ENCODE results near the gene GADD45A. TPM values are rescaled to one million over a fixed set of nuclear protein-coding genes. Genes with fewer than 3 reads are reported as not detected.

The GADD45A gene
- total and polyA plus RNA-seq, 9 of the 15 experiments (the other 6 are each of a cell fraction or from before 2014, with no cell fraction given): 21.3 to 156 (median 62.1) TPM

DNA sequence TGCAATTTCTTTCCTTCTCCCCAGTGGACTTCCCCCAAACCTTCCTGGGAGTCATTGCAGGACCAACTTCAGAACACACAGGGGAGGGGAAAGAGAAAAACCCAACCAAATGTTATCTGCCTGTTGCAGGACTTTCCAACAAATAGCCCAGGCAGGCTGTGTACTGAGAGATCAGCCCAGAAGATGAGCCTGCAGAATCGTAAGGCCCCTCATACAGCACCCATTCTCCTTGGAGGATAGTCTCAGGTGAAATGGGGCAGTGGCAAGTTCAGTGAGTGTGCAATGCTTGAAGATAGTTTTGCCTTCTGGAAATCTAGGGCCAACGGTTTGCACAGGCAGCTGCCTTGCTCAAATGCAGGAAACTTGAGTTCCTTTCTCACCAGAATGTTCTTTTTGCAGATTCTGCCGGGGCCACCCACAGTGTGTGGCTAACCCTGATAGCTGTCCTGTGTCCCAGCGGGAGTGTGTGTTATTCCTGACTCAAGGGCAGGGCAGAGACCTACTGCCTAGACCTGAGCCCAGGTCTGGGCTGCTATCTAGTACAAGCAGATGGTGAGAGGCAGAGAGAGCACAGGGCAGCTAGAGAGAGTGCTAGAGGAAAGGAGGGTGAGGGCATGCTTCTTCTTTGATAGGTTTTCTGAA, 48.8 kb downstream of the GADD45A start (continued):
- TF ChIP-seq ZNF407 (IDR thresholded peaks at IDR 0.05; ENCODE audit: low read depth) (no peak), ZNF639 (CRISPR knock-in tag; conservative IDR thresholded peaks at IDR 0.05 in 1 of 2, IDR thresholded peaks at IDR 0.05 in 1 of 2) (peak in 1 of 2 experiments; percentile 82; a peak in 2 of 4 replicates), CUX1 (CRISPR knock-in tag; IDR thresholded peaks at IDR 0.05) (no peak), PTBP1 (IDR thresholded peaks at IDR 0.05; ENCODE audit: low read depth, low read length) (peak; percentile 97), RBM25 (IDR thresholded peaks at IDR 0.05; ENCODE audit: low read depth, low read length, severe bottlenecking) (peak; percentile 71), ZNF586 (CRISPR knock-in tag; conservative IDR thresholded peaks at IDR 0.05) (no peak), PHF20 (IDR thresholded peaks at IDR 0.05; ENCODE audit: partially characterized antibody) (peak; percentile 31), CCAR2 (IDR thresholded peaks at IDR 0.05; ENCODE audit: low read depth, low read length) (0 out of 2 replicates have a peak, but pooled peaks have one; percentile 54), MTA1 (IDR thresholded peaks at IDR 0.05; ENCODE audit: borderline replicate concordance) (0 out of 2 replicates have a peak, but pooled peaks have one; percentile 74), POLR2AphosphoS5 (IDR thresholded peaks at IDR 0.05; ENCODE audit: control insufficient read depth, insufficient read depth, low read depth, low read length) (peak; percentile 95), ZC3H4 (CRISPR knock-in tag; IDR thresholded peaks at IDR 0.05; ENCODE audit: borderline replicate concordance) (no peak), IRF2 (CRISPR knock-in tag; IDR thresholded peaks at IDR 0.05) (no peak)
